Measurements from ENCODE around the gene PLXNA4.

PLXNA4 gene

DNA sequence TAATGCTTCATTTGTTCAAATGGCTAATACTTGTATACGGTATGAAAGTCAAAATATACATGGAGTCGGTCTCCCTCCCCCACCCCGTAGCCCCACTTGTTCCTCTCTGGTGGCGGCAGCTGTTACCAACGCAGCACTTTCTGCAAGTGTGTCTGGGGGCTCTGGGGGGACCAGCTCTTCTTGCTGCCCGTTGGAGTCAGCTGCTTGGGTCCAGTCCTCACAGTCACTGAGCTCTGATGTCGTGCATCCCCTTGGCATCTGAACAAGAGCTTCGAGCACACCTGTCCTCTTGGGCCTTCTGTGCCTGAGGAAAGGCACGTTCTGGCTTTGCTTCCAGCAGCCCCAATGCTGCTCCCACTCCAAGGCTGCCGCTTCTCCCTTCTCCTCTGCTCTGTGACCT is 493.1 kb downstream of the PLXNA4 start:
- Histone ChIP-seq H3K9ac (ENCODE audit: low read length) (no peak overlapping the region), H3K79me1 (ENCODE audit: low read length) (no peaks in the 10 kb centered on the region), H3K36me3 (ENCODE audit: control insufficient read depth in 1 of 2, insufficient read depth in 2 of 2, low read length in 2 of 2) (no peaks in the 10 kb centered on the region), H3K4me3 (ENCODE audit: low read depth, low read length) (no peak overlapping the region), H3K23ac (ENCODE audit: low read length) (no peak overlapping the region), H2AK5ac (ENCODE audit: low read length) (no peak overlapping the region), H3K18ac (ENCODE audit: low read length) (no peak overlapping the region), H2BK5ac (ENCODE audit: low read depth, low read length, poor library complexity) (no peak overlapping the region), H3K4me1 (ENCODE audit: control insufficient read depth in 1 of 2, insufficient read depth in 2 of 2, low read length in 2 of 2) (peaks cover 0 to 3% of the 10 kb centered on the region in 2 experiments), H3K4ac (ENCODE audit: low read depth, low read length) (no peak overlapping the region), H4K12ac (ENCODE audit: low read depth, low read length) (no peak overlapping the region), H4K8ac (ENCODE audit: low read depth, low read length) (no peak overlapping the region), H2AFZ (ENCODE audit: insufficient read depth, low read length, poor library complexity) (no peak overlapping the region), H3K27me3 (ENCODE audit: insufficient read depth, low read length) (no peaks in the 10 kb centered on the region), H2BK120ac (ENCODE audit: insufficient read depth, low read length, poor library complexity) (no peak overlapping the region), H4K91ac (ENCODE audit: low read depth, low read length) (no peak overlapping the region), H3K27ac (ENCODE audit: low read depth, low read length) (no peak overlapping the region), H3K79me2 (ENCODE audit: control insufficient read depth, insufficient read depth, low read length, poor library complexity) (no peaks in the 10 kb centered on the region), H3K14ac (ENCODE audit: low read length) (no peak overlapping the region), H3K9me3 (ENCODE audit: insufficient read depth, low read depth, low read length) (peaks cover 4% of the 10 kb centered on the region), H2BK12ac (ENCODE audit: low read length) (no peak overlapping the region), H3K4me2 (ENCODE audit: low read length) (no peak overlapping the region)
- no peak for DNase-seq
- WGBS (ENCODE audit: extremely low coverage, insufficient coverage, insufficient read length): no CpG with 5 or more reads among the region's 10 CpGs

GRCh38 chr7:132082394-132082793 is 493.9 kb downstream of the PLXNA4 start:
- Histone ChIP-seq H3K27me3 (ENCODE audit: insufficient read depth, low read length) (no peaks in the 10 kb centered on the region), H3K18ac (ENCODE audit: low read length) (no peak overlapping the region), H3K9ac (ENCODE audit: low read length) (no peak overlapping the region), H3K4me3 (ENCODE audit: low read depth, low read length) (no peak overlapping the region), H2BK12ac (ENCODE audit: low read length) (no peak overlapping the region), H4K91ac (ENCODE audit: low read depth, low read length) (no peak overlapping the region), H3K4me1 (ENCODE audit: control insufficient read depth in 1 of 2, insufficient read depth in 2 of 2, low read length in 2 of 2) (peaks cover 0 to 3% of the 10 kb centered on the region in 2 experiments), H2AFZ (ENCODE audit: insufficient read depth, low read length, poor library complexity) (no peak overlapping the region), H3K27ac (ENCODE audit: low read depth, low read length) (no peak overlapping the region), H3K14ac (ENCODE audit: low read length) (no peak overlapping the region), H2BK5ac (ENCODE audit: low read depth, low read length, poor library complexity) (no peak overlapping the region), H3K36me3 (ENCODE audit: control insufficient read depth in 1 of 2, insufficient read depth in 2 of 2, low read length in 2 of 2) (no peaks in the 10 kb centered on the region), H4K8ac (ENCODE audit: low read depth, low read length) (no peak overlapping the region), H3K79me2 (ENCODE audit: control insufficient read depth, insufficient read depth, low read length, poor library complexity) (no peaks in the 10 kb centered on the region), H3K4me2 (ENCODE audit: low read length) (no peak overlapping the region), H3K9me3 (ENCODE audit: insufficient read depth, low read depth, low read length) (peaks cover under 1% of the 10 kb centered on the region), H2BK120ac (ENCODE audit: insufficient read depth, low read length, poor library complexity) (no peak overlapping the region), H3K4ac (ENCODE audit: low read depth, low read length) (no peak overlapping the region), H3K79me1 (ENCODE audit: low read length) (no peaks in the 10 kb centered on the region), H4K12ac (ENCODE audit: low read depth, low read length) (no peak overlapping the region), H2AK5ac (ENCODE audit: low read length) (no peak overlapping the region), H3K23ac (ENCODE audit: low read length) (no peak overlapping the region)
- WGBS (ENCODE audit: extremely low coverage, insufficient coverage, insufficient read length): no CpG with 5 or more reads among the region's 1 CpG
- no peak for DNase-seq

- no peaks in the 10 kb centered on the region for H3K36me3 ChIP-seq (ENCODE audit: control insufficient read depth in 1 of 2, insufficient read depth in 2 of 2, low read length in 2 of 2)
- H3K27ac ChIP-seq (ENCODE audit: low read depth, low read length): no peak overlapping the region
- no peak overlapping the region for H3K9ac ChIP-seq (ENCODE audit: low read length)
- H2AFZ ChIP-seq (ENCODE audit: insufficient read depth, low read length, poor library complexity): no peak overlapping the region
- H3K4ac ChIP-seq (ENCODE audit: low read depth, low read length): no peak overlapping the region
- no CpG with 5 or more reads among the region's 2 CpGs for WGBS (ENCODE audit: extremely low coverage, insufficient coverage, insufficient read length)
- H4K91ac ChIP-seq (ENCODE audit: low read depth, low read length): no peak overlapping the region
- H2BK12ac ChIP-seq (ENCODE audit: low read length): no peak overlapping the region
- H3K4me1 ChIP-seq (ENCODE audit: control insufficient read depth in 1 of 2, insufficient read depth in 2 of 2, low read length in 2 of 2): peaks cover 0 to 3% of the 10 kb centered on the region in 2 experiments
- no peaks in the 10 kb centered on the region for H3K27me3 ChIP-seq (ENCODE audit: insufficient read depth, low read length)
- H4K12ac ChIP-seq (ENCODE audit: low read depth, low read length): no peak overlapping the region
- H2BK5ac ChIP-seq (ENCODE audit: low read depth, low read length, poor library complexity): no peak overlapping the region
- H3K79me2 ChIP-seq (ENCODE audit: control insufficient read depth, insufficient read depth, low read length, poor library complexity): no peaks in the 10 kb centered on the region
- no peak overlapping the region for H3K14ac ChIP-seq (ENCODE audit: low read length)
- H3K4me3 ChIP-seq (ENCODE audit: low read depth, low read length): no peak overlapping the region
- no peak for DNase-seq
- H3K4me2 ChIP-seq (ENCODE audit: low read length): no peak overlapping the region
- no peak overlapping the region for H2AK5ac ChIP-seq (ENCODE audit: low read length)
- no peak overlapping the region for H4K8ac ChIP-seq (ENCODE audit: low read depth, low read length)
- no peaks in the 10 kb centered on the region for H3K9me3 ChIP-seq (ENCODE audit: insufficient read depth, low read depth, low read length)
- H3K79me1 ChIP-seq (ENCODE audit: low read length): no peaks in the 10 kb centered on the region
- H2BK120ac ChIP-seq (ENCODE audit: insufficient read depth, low read length, poor library complexity): no peak overlapping the region
- H3K23ac ChIP-seq (ENCODE audit: low read length): no peak overlapping the region
- no peak overlapping the region for H3K18ac ChIP-seq (ENCODE audit: low read length)
These were observed 494.6 kb downstream of the PLXNA4 start for GRCh38 chr7:132081686-132082085.

DNA sequence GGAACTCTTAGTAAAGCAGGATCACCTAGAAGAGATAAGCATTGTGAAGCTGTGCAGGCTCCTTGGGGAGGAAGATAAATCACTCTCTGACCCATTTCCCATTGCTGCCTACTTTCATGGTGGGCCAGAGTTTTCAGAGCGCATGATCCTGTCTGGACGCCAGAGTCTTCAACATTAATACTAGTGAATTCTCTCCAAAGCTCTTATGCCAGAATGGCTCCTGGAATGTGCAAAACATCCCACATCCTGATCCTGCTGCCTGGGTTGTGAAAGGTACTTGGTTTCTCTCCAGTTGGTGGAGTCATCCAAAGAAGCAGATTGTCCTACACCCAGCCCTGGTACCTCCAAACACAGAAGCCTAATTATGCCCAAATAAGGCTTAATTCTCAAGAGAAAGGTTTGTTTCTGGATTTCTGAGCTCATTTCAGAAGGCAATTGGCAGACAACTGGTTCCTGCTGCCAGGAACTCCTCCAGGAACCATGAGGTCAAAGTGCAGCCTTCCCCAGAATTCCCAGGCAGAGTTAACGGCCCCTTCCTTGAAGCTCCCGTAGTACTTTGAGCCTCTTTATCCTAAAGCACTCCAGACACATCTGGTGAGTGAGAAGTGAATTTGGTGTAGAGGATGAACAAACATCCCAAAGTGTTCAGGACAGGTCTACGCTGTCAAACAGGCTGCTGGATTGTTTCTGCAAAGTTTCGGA is 495.2 kb downstream of the PLXNA4 start:
- no CpG with 5 or more reads among the region's 6 CpGs for WGBS (ENCODE audit: extremely low coverage, insufficient coverage, insufficient read length)
- no peak overlapping the region for H2AK5ac ChIP-seq (ENCODE audit: low read length)

More for the DNA sequence above, 495.2 kb downstream of the PLXNA4 start:
- no peak overlapping the region for H2AFZ ChIP-seq (ENCODE audit: insufficient read depth, low read length, poor library complexity)
- H3K27ac ChIP-seq (ENCODE audit: low read depth, low read length): no peak overlapping the region
- H3K36me3 ChIP-seq (ENCODE audit: control insufficient read depth in 1 of 2, insufficient read depth in 2 of 2, low read length in 2 of 2): no peaks in the 10 kb centered on the region
- H4K8ac ChIP-seq (ENCODE audit: low read depth, low read length): no peak overlapping the region
- H3K79me2 ChIP-seq (ENCODE audit: control insufficient read depth, insufficient read depth, low read length, poor library complexity): no peaks in the 10 kb centered on the region
- H2BK12ac ChIP-seq (ENCODE audit: low read length): no peak overlapping the region
- H4K91ac ChIP-seq (ENCODE audit: low read depth, low read length): no peak overlapping the region
- H2BK5ac ChIP-seq (ENCODE audit: low read depth, low read length, poor library complexity): no peak overlapping the region
- H3K9ac ChIP-seq (ENCODE audit: low read length): no peak overlapping the region
- no peak overlapping the region for H4K12ac ChIP-seq (ENCODE audit: low read depth, low read length)
- H3K4me2 ChIP-seq (ENCODE audit: low read length): no peak overlapping the region
- H3K27me3 ChIP-seq (ENCODE audit: insufficient read depth, low read length): no peaks in the 10 kb centered on the region
- peaks cover 1% of the 10 kb centered on the region for H3K9me3 ChIP-seq (ENCODE audit: insufficient read depth, low read depth, low read length)
- no peak overlapping the region for H2BK120ac ChIP-seq (ENCODE audit: insufficient read depth, low read length, poor library complexity)
- no peak overlapping the region for H3K4me3 ChIP-seq (ENCODE audit: low read depth, low read length)
- DNase-seq: no peak
- H3K4me1 ChIP-seq (ENCODE audit: control insufficient read depth in 1 of 2, insufficient read depth in 2 of 2, low read length in 2 of 2): peaks cover 0 to 3% of the 10 kb centered on the region in 2 experiments
- no peak overlapping the region for H3K18ac ChIP-seq (ENCODE audit: low read length)
- H3K23ac ChIP-seq (ENCODE audit: low read length): no peak overlapping the region
- no peak overlapping the region for H3K14ac ChIP-seq (ENCODE audit: low read length)
- no peaks in the 10 kb centered on the region for H3K79me1 ChIP-seq (ENCODE audit: low read length)
- H3K4ac ChIP-seq (ENCODE audit: low read depth, low read length): no peak overlapping the region

Data from trophoblast cell (in vitro differentiated cells and primary cell).